WTC11 (cell line): ENCODE results near the gene IFIT3. TPM values are rescaled to one million over a fixed set of nuclear protein-coding genes. Genes with fewer than 3 reads are reported as not detected.

Experiments
- ATAC-seq: fragments of 200-7000 bp; cut with Tn5 transposase; 2 replicates; pipeline ENCODE4 v1.10.0; 2021; ENCODE audit warnings: mild to moderate bottlenecking, moderate library complexity
- CTCF ChIA-PET: fragments of 300-600 bp; sonication (Branson Sonifier 250); formaldehyde crosslinking; loops from one replicate; lab custom pipeline; 2021; ENCODE audit warnings: antibody characterized with exemption; lab: Charles Lee
- POLR2A ChIA-PET: fragments of 350-600 bp; sonication (Branson Sonifier 250); formaldehyde crosslinking; loops from one replicate; lab custom pipeline; 2021; ENCODE audit warnings: antibody characterized with exemption; lab: Charles Lee
- DNase-seq: peaks from one replicate; pipeline ENCODE4 v3.0.0; 2021; ENCODE audit warnings: low spot score
- H3K27ac Mint-ChIP-seq: 2 replicates; pipeline ENCODE4 v1.8.0; 2021; ENCODE audit warnings: mixed read lengths
- H3K27me3 Mint-ChIP-seq: 2 replicates; pipeline ENCODE4 v1.8.0; 2021; ENCODE audit warnings: low read depth, mild to moderate bottlenecking, moderate library complexity, mixed read lengths
- H3K36me3 Mint-ChIP-seq: 2 replicates; pipeline ENCODE4 v1.8.0; 2021; ENCODE audit warnings: mixed read lengths
- H3K4me1 Mint-ChIP-seq: 2 replicates; pipeline ENCODE4 v1.8.0; 2022; ENCODE audit warnings: mixed read lengths
- H3K4me3 Mint-ChIP-seq: 2 replicates; pipeline ENCODE4 v1.8.0; 2021; ENCODE audit warnings: mild to moderate bottlenecking, moderate library complexity, mixed read lengths
- H3K9me3 Mint-ChIP-seq: 2 replicates; pipeline ENCODE4 v1.8.0; 2021; ENCODE audit warnings: mixed read lengths
- FOXP1 ChIP-seq: sonication (generic); formaldehyde crosslinking; IDR thresholded peaks from 2 replicates; pipeline ENCODE4 v1.8.0; 2022; ENCODE audit warnings: missing genetic modification reagents, mild to moderate bottlenecking, moderate library complexity, borderline replicate concordance
- NR2C2 ChIP-seq: sonication (generic); formaldehyde crosslinking; IDR thresholded peaks from 2 replicates; pipeline ENCODE4 v1.8.0; 2022; ENCODE audit warnings: mild to moderate bottlenecking, missing genetic modification reagents
- ZBTB21 ChIP-seq: sonication (generic); formaldehyde crosslinking; IDR thresholded peaks from 2 replicates; pipeline ENCODE4 v1.8.1; 2023; ENCODE audit warnings: mild to moderate bottlenecking, missing genetic modification reagents, borderline replicate concordance
- ZNF121 ChIP-seq: sonication (generic); formaldehyde crosslinking; IDR thresholded peaks from 2 replicates; pipeline ENCODE4 v1.8.0; 2023; ENCODE audit warnings: missing genetic modification reagents
- ZNF138 ChIP-seq: sonication (generic); formaldehyde crosslinking; conservative IDR thresholded peaks from 2 replicates; pipeline ENCODE4 v1.8.1; 2022; ENCODE audit warnings: mild to moderate bottlenecking, moderate library complexity, missing genetic modification reagents
- ZNF219 ChIP-seq: sonication (generic); formaldehyde crosslinking; IDR thresholded peaks from 2 replicates; pipeline ENCODE4 v1.8.0; 2023; ENCODE audit warnings: missing genetic modification reagents, mild to moderate bottlenecking, borderline replicate concordance
- ZNF232 ChIP-seq: sonication (generic); formaldehyde crosslinking; IDR thresholded peaks from 2 replicates; pipeline ENCODE4 v1.8.0; 2022; ENCODE audit warnings: mild to moderate bottlenecking, missing genetic modification reagents
- ZNF263 ChIP-seq: sonication (generic); formaldehyde crosslinking; IDR thresholded peaks from 2 replicates; pipeline ENCODE4 v1.8.1; 2022; ENCODE audit warnings: low read depth, mild to moderate bottlenecking, moderate library complexity, missing genetic modification reagents
- ZNF317 ChIP-seq: sonication (generic); formaldehyde crosslinking; IDR thresholded peaks from 2 replicates; pipeline ENCODE4 v1.8.1; 2023; ENCODE audit warnings: low read depth, mild to moderate bottlenecking, moderate library complexity, missing genetic modification reagents, borderline replicate concordance
- total RNA-seq: library from RNA; stranded (reverse); gene quantifications from 3 replicates; pipeline ENCODE4 v1.2.3, GENCODE V29; 2021
- TF ChIP-seq, protein P1 (sequence below): sonication (generic); formaldehyde crosslinking; conservative IDR thresholded peaks from 2 replicates; pipeline ENCODE4 v1.8.1; 2022; ENCODE audit warnings: mild to moderate bottlenecking, missing genetic modification reagents
- TF ChIP-seq, protein P2 (sequence below): sonication (generic); formaldehyde crosslinking; IDR thresholded peaks from 2 replicates; pipeline ENCODE4 v1.8.1; 2023; ENCODE audit warnings: mild to moderate bottlenecking, missing genetic modification reagents
- TF ChIP-seq, protein P3 (sequence below): sonication (generic); formaldehyde crosslinking; IDR thresholded peaks from 2 replicates; pipeline ENCODE4 v1.8.0; 2022; ENCODE audit warnings: mild to moderate bottlenecking, missing genetic modification reagents
- TF ChIP-seq, protein P4 (sequence below): sonication (generic); formaldehyde crosslinking; IDR thresholded peaks from 2 replicates; pipeline ENCODE4 v1.8.1; 2023; ENCODE audit warnings: mild to moderate bottlenecking, missing genetic modification reagents
- TF ChIP-seq, protein P5 (sequence below): sonication (generic); formaldehyde crosslinking; IDR thresholded peaks from 2 replicates; pipeline ENCODE4 v1.8.1; 2022; ENCODE audit warnings: mild to moderate bottlenecking, moderate library complexity, missing genetic modification reagents
- TF ChIP-seq, protein P6 (sequence below): fragments of 250-450 bp; sonication (Bioruptor Pico); IDR thresholded peaks from 2 replicates; pipeline ENCODE4 v1.8.0; 2021; ENCODE audit warnings: mild to moderate bottlenecking
- TF ChIP-seq, protein P7 (sequence below): sonication (generic); formaldehyde crosslinking; IDR thresholded peaks from 2 replicates; pipeline ENCODE4 v1.8.1; 2022; ENCODE audit warnings: missing genetic modification reagents, borderline replicate concordance

The IFIT3 gene
- total RNA-seq, 1 experiment from 2014 or later, result 0.42 TPM

DNA sequence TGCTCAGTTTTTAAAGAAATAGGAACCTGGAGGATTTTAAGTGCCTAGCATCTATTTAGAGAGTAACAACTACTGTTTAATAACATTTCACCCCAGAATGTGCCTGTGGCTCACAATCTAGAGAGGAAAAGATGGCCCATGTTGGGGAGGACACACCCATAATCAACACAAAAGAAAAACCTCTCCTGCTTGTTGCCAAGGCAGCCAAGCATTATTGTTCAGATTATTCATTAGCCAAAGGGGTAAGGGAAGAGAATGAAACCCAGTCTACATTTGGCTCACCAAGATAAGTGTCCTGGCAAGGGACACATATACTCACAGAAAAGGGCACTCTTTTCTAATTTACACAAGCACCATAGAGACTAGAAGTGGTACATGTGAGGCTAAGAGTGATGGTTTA lies 32.4 kb downstream of the IFIT3 start:
- Mint-ChIP-seq H3K36me3 (no peaks in the 10 kb centered on the region), H3K27ac (no peak overlapping the region), H3K4me3 (no peak overlapping the region), H3K4me1 (peaks cover 12% of the 10 kb centered on the region), H3K27me3 (no peaks in the 10 kb centered on the region), H3K9me3 (0 out of 2 replicates have a peak, but pooled peaks cover 3% of the 10 kb centered on the region)
- CTCF ChIA-PET, result no interaction called here
- DNase-seq (no peak), ATAC-seq (no peak)
- TF ChIP-seq, protein P1, sequence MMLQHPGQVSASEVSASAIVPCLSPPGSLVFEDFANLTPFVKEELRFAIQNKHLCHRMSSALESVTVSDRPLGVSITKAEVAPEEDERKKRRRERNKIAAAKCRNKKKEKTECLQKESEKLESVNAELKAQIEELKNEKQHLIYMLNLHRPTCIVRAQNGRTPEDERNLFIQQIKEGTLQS (CRISPR knock-in tag), result no peak
- TF ChIP-seq ZNF219 (CRISPR knock-in tag) (no peak), ZNF263 (CRISPR knock-in tag) (no peak), ZNF232 (CRISPR knock-in tag) (no peak), FOXP1 (no peak)
- TF ChIP-seq, protein P2, sequence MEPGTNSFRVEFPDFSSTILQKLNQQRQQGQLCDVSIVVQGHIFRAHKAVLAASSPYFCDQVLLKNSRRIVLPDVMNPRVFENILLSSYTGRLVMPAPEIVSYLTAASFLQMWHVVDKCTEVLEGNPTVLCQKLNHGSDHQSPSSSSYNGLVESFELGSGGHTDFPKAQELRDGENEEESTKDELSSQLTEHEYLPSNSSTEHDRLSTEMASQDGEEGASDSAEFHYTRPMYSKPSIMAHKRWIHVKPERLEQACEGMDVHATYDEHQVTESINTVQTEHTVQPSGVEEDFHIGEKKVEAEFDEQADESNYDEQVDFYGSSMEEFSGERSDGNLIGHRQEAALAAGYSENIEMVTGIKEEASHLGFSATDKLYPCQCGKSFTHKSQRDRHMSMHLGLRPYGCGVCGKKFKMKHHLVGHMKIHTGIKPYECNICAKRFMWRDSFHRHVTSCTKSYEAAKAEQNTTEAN (CRISPR knock-in tag), result no peak
- TF ChIP-seq, protein P3, sequence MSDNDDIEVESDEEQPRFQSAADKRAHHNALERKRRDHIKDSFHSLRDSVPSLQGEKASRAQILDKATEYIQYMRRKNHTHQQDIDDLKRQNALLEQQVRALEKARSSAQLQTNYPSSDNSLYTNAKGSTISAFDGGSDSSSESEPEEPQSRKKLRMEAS, result no peak
- POLR2A ChIA-PET, result no interaction called here

DNA sequence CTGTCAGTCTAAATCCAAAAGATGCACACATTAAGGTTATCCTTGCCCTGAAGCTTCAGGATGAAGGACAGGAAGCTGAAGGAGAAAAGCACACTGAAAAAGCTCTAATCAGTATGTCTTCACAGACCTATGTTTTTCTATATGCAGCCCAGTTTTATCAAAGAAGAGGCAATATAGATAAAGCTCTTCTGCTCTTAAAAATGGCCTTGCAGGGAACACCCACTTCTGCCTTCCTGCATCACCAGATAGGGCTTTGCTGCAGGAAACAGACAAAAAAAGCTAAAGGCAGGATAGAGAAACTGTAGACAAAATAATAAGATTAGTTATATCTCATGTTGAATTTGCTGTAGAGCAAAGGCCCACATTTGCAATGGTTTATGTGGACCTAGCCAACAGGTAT lies 35.1 kb downstream of the IFIT3 start:
- CTCF ChIA-PET, result no interaction called here
- no peak for ATAC-seq
- H3K27me3 Mint-ChIP-seq, result no peaks in the 10 kb centered on the region
- TF ChIP-seq ZNF219 (CRISPR knock-in tag) (no peak), ZNF138 (no peak), NR2C2 (CRISPR knock-in tag) (no peak)
- TF ChIP-seq, protein P4, sequence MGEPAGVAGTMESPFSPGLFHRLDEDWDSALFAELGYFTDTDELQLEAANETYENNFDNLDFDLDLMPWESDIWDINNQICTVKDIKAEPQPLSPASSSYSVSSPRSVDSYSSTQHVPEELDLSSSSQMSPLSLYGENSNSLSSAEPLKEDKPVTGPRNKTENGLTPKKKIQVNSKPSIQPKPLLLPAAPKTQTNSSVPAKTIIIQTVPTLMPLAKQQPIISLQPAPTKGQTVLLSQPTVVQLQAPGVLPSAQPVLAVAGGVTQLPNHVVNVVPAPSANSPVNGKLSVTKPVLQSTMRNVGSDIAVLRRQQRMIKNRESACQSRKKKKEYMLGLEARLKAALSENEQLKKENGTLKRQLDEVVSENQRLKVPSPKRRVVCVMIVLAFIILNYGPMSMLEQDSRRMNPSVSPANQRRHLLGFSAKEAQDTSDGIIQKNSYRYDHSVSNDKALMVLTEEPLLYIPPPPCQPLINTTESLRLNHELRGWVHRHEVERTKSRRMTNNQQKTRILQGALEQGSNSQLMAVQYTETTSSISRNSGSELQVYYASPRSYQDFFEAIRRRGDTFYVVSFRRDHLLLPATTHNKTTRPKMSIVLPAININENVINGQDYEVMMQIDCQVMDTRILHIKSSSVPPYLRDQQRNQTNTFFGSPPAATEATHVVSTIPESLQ, result no peak
- TF ChIP-seq, protein P5, sequence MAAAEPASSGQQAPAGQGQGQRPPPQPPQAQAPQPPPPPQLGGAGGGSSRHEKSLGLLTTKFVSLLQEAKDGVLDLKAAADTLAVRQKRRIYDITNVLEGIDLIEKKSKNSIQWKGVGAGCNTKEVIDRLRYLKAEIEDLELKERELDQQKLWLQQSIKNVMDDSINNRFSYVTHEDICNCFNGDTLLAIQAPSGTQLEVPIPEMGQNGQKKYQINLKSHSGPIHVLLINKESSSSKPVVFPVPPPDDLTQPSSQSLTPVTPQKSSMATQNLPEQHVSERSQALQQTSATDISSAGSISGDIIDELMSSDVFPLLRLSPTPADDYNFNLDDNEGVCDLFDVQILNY (CRISPR knock-in tag), result no peak
- TF ChIP-seq, all 79 proteins: peak for 0
- Mint-ChIP-seq H3K36me3 (no peaks in the 10 kb centered on the region), H3K27ac (no peak overlapping the region), H3K4me1 (peaks cover 6% of the 10 kb centered on the region; the same call in 1 of the 2 replicates), H3K9me3 (peaks cover 6% of the 10 kb centered on the region), H3K4me3 (no peak overlapping the region)
- POLR2A ChIA-PET, result no interaction called here
- no peak for DNase-seq

DNA sequence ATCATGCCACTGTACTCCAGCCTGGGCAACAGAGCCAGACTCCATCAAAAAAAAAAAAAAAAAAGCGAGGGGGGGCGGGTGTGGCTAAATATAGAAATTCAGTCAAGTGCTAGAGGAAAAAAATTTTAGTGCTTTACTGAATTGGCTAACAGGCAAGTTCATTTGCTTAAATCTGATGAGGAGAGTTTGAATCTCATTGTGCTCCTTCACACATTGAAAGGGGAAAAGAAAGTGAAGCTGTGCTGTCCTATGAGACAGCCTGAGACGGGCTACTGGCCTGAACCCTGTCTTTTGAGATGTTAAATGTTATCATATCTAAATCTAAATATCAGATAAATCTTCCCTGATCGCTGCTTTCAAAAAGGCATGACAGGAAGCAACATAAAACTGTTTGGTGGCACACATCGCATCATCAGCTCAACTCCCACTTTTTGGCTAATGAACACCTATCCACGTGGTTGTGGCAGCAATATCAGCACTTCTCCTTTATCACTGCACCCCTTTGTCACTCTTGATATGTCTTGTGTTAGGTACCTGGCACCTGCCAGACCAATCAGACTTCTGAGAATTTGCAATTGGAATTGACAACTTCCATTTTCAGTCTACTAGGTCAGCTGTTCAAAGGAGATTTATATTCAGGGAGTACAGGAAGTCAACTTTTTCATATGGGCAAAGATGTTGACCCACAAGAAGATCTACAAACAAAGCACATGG lies 36.1 kb downstream of the IFIT3 start:
- Mint-ChIP-seq H3K27ac (no peak overlapping the region), H3K4me3 (no peak overlapping the region), H3K36me3 (no peaks in the 10 kb centered on the region), H3K27me3 (no peaks in the 10 kb centered on the region), H3K9me3 (peaks cover 6% of the 10 kb centered on the region), H3K4me1 (peaks cover 8% of the 10 kb centered on the region)
- CTCF ChIA-PET, result interaction anchor here (0.7 to 0.8 kb wide), 2 partner anchors 102 to 674 kb away, joined by 4 read pairs; no protein-coding TSS in a partner anchor
- TF ChIP-seq, protein P6, sequence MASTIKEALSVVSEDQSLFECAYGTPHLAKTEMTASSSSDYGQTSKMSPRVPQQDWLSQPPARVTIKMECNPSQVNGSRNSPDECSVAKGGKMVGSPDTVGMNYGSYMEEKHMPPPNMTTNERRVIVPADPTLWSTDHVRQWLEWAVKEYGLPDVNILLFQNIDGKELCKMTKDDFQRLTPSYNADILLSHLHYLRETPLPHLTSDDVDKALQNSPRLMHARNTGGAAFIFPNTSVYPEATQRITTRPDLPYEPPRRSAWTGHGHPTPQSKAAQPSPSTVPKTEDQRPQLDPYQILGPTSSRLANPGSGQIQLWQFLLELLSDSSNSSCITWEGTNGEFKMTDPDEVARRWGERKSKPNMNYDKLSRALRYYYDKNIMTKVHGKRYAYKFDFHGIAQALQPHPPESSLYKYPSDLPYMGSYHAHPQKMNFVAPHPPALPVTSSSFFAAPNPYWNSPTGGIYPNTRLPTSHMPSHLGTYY (CRISPR knock-in tag), result no peak
- TF ChIP-seq ZBTB21 (no peak), ZNF317 (no peak), ZNF121 (CRISPR knock-in tag) (no peak)
- TF ChIP-seq, protein P7, sequence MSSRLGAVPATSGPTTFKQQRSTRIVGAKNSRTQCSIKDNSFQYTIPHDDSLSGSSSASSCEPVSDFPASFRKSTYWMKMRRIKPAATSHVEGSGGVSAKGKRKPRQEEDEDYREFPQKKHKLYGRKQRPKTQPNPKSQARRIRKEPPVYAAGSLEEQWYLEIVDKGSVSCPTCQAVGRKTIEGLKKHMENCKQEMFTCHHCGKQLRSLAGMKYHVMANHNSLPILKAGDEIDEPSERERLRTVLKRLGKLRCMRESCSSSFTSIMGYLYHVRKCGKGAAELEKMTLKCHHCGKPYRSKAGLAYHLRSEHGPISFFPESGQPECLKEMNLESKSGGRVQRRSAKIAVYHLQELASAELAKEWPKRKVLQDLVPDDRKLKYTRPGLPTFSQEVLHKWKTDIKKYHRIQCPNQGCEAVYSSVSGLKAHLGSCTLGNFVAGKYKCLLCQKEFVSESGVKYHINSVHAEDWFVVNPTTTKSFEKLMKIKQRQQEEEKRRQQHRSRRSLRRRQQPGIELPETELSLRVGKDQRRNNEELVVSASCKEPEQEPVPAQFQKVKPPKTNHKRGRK (CRISPR knock-in tag), result no peak
- no peak for DNase-seq
- ATAC-seq, result no peak
- POLR2A ChIA-PET, result interaction anchor here (0.5 kb wide), 1 partner anchor 67 kb away, joined by 3 read pairs; no protein-coding TSS in a partner anchor
